ENCODE data around the gene RASL10A.

The RASL10A gene

DNA sequence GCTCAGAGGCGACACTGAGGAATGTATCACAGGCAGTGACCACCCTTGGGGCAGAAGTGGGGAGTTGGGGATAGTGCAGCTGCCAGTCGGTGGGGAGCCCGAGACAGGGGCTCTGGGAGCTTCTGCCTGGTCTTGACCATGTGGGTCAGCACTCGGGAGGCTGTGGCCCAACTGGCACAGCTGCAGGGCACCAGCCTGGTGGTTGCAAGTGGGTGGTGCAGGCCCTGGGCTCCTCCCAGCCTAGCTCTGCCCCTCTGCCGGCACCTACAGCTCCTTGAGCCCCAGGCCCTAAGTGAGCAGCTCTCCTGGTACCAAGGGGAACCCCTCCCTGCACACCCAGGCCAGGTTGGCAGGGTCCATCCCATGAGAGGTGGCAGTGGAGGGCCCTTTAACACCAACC is 12.6 kb upstream of the RASL10A start:
- Histone ChIP-seq H3K36me3 (ENCODE audit: control insufficient read depth, insufficient read depth, low read length) (no peaks in the 10 kb centered on the region), H3K9ac (ENCODE audit: low read length) (no peak overlapping the region), H3K4me1 (ENCODE audit: control insufficient read depth, insufficient read depth, low read length) (no peaks in the 10 kb centered on the region), H3K9me3 (ENCODE audit: control insufficient read depth, low read length) (no peaks in the 10 kb centered on the region), H3K4me3 (ENCODE audit: low read length) (no peak overlapping the region), H3K27me3 (ENCODE audit: control insufficient read depth, insufficient read depth, low read length) (no peaks in the 10 kb centered on the region)

DNA sequence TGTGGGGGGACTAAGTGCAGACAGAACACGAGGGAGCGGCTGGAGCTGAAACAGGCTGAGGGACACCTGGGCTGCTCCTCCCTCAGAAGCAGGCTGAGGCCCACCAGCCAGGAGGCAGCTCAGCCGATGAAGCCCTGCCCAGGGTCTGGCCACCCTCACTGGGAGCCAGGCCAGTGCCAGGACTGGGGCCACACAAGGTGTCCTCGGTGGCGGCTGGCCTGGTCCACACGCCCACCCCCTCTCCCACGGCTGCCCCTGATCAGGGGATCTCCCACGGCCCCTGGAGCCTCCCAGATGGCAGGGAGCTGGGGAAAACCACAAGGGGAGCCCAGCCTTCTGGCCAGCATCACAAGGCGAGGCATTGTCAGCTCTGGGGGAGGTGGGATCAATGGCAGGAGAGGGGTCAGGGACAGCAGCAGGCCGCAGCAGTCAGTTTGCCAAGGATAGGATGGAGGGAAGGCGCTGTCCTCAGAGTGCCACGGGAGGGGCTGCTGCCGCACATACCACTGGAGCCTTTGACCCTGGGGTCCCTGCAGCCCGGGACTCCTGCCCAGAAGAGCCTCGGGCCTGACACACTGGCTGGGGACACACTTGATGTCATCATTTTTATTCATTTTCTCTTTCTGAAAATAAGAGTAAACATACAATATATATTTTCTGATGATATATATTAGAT is 11.7 kb upstream of the RASL10A start:
- H3K4me1 ChIP-seq (ENCODE audit: control insufficient read depth, insufficient read depth, low read length): no peaks in the 10 kb centered on the region
- no peaks in the 10 kb centered on the region for H3K36me3 ChIP-seq (ENCODE audit: control insufficient read depth, insufficient read depth, low read length)
- H3K4me3 ChIP-seq (ENCODE audit: low read length): no peak overlapping the region
- no peaks in the 10 kb centered on the region for H3K27me3 ChIP-seq (ENCODE audit: control insufficient read depth, insufficient read depth, low read length)
- no peak overlapping the region for H3K9ac ChIP-seq (ENCODE audit: low read length)
- H3K9me3 ChIP-seq (ENCODE audit: control insufficient read depth, low read length): no peaks in the 10 kb centered on the region

- Histone ChIP-seq H3K4me1 (ENCODE audit: control insufficient read depth, insufficient read depth, low read length) (no peaks in the 10 kb centered on the region), H3K36me3 (ENCODE audit: control insufficient read depth, insufficient read depth, low read length) (no peaks in the 10 kb centered on the region), H3K27me3 (ENCODE audit: control insufficient read depth, insufficient read depth, low read length) (no peaks in the 10 kb centered on the region), H3K4me3 (ENCODE audit: low read length) (no peak overlapping the region), H3K9ac (ENCODE audit: low read length) (no peak overlapping the region), H3K9me3 (ENCODE audit: control insufficient read depth, low read length) (no peaks in the 10 kb centered on the region)
These were observed 11.0 kb upstream of the RASL10A start for GRCh38 chr22:29326481-29326880.

GRCh38 chr22:29325785-29326315 is 10.4 kb upstream of the RASL10A start:
- Histone ChIP-seq H3K36me3 (ENCODE audit: control insufficient read depth, insufficient read depth, low read length) (no peaks in the 10 kb centered on the region), H3K9me3 (ENCODE audit: control insufficient read depth, low read length) (no peaks in the 10 kb centered on the region), H3K4me3 (ENCODE audit: low read length) (no peak overlapping the region), H3K27me3 (ENCODE audit: control insufficient read depth, insufficient read depth, low read length) (no peaks in the 10 kb centered on the region), H3K4me1 (ENCODE audit: control insufficient read depth, insufficient read depth, low read length) (no peaks in the 10 kb centered on the region), H3K9ac (ENCODE audit: low read length) (no peak overlapping the region)

GRCh38 chr22:29325356-29325755 is 9.9 kb upstream of the RASL10A start:
- no peak overlapping the region for H3K9ac ChIP-seq (ENCODE audit: low read length)
- H3K4me1 ChIP-seq (ENCODE audit: control insufficient read depth, insufficient read depth, low read length): no peaks in the 10 kb centered on the region
- no peaks in the 10 kb centered on the region for H3K27me3 ChIP-seq (ENCODE audit: control insufficient read depth, insufficient read depth, low read length)
- no peak overlapping the region for H3K4me3 ChIP-seq (ENCODE audit: low read length)
- no peaks in the 10 kb centered on the region for H3K9me3 ChIP-seq (ENCODE audit: control insufficient read depth, low read length)
- no peaks in the 10 kb centered on the region for H3K36me3 ChIP-seq (ENCODE audit: control insufficient read depth, insufficient read depth, low read length)

- Histone ChIP-seq H3K9me3 (ENCODE audit: control insufficient read depth, low read length) (no peaks in the 10 kb centered on the region), H3K9ac (ENCODE audit: low read length) (no peak overlapping the region), H3K4me1 (ENCODE audit: control insufficient read depth, insufficient read depth, low read length) (no peaks in the 10 kb centered on the region), H3K27me3 (ENCODE audit: control insufficient read depth, insufficient read depth, low read length) (no peaks in the 10 kb centered on the region), H3K4me3 (ENCODE audit: low read length) (no peak overlapping the region), H3K36me3 (ENCODE audit: control insufficient read depth, insufficient read depth, low read length) (no peaks in the 10 kb centered on the region)
These were observed 8.1 kb upstream of the RASL10A start for GRCh38 chr22:29323641-29324040.

GRCh38 chr22:29320546-29320945 is 5.0 kb upstream of the RASL10A start:
- Histone ChIP-seq H3K9ac (ENCODE audit: low read length) (no peak overlapping the region), H3K4me3 (ENCODE audit: low read length) (no peak overlapping the region), H3K36me3 (ENCODE audit: control insufficient read depth, insufficient read depth, low read length) (no peaks in the 10 kb centered on the region), H3K27me3 (ENCODE audit: control insufficient read depth, insufficient read depth, low read length) (peaks cover 20% of the 10 kb centered on the region), H3K4me1 (ENCODE audit: control insufficient read depth, insufficient read depth, low read length) (no peaks in the 10 kb centered on the region), H3K9me3 (ENCODE audit: control insufficient read depth, low read length) (no peaks in the 10 kb centered on the region)

DNA sequence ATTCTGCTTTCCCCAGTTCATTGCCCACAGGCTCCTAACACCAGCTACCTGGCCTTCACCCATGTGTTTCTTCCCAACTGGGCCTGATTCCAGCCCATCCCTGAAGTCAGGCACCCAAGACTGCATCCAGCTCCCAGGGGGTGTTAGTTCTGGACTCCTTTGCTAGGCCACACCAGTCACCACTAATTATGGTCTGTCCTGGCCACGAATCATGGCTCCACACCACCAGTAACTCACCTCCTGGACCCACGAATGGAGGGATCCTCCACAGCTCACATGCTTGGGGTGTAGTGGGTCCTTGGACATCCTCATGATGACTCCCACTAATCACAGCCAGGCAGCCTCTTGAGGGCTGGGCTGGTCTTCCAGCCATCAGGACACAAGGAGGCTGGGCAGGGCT is 3.6 kb upstream of the RASL10A start:
- Histone ChIP-seq H3K4me3 (ENCODE audit: low read length) (no peak overlapping the region), H3K36me3 (ENCODE audit: control insufficient read depth, insufficient read depth, low read length) (no peaks in the 10 kb centered on the region), H3K4me1 (ENCODE audit: control insufficient read depth, insufficient read depth, low read length) (peaks cover 9% of the 10 kb centered on the region), H3K9ac (ENCODE audit: low read length) (no peak overlapping the region), H3K27me3 (ENCODE audit: control insufficient read depth, insufficient read depth, low read length) (peaks cover 34% of the 10 kb centered on the region), H3K9me3 (ENCODE audit: control insufficient read depth, low read length) (no peaks in the 10 kb centered on the region)

DNA sequence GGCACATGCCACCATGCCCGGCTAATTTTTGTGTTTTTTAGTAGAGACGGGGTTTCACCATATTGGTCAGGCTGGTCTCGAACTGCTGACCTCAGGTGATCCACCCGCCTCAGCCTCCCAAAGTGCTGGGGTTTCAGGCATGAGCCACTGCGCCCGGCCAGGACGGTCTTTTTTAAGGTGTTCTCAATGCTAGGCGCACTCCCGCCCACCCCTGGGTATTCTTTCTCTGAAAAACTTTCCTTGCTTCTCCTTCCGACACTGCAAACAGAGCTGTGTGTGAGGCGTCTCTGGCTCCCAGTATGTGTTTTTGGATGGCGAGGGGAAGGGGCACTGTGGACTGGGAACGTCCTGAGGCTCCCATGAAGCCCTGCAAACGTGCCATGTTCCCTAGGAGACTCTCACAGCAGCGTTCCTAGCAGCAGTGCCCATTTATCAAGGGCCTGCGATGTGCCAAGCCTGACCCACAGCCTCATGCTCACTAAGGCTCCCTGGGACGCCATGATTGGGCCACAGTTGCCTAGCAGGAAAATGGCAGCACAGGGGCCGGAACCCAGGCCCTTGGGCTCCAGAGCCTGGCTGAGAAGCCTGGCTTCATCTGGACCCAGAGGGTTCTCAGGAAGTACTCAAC is 2.4 kb upstream of the RASL10A start:
- peaks cover 46% of the 10 kb centered on the region for H3K27me3 ChIP-seq (ENCODE audit: control insufficient read depth, insufficient read depth, low read length)
- H3K4me1 ChIP-seq (ENCODE audit: control insufficient read depth, insufficient read depth, low read length): peaks cover 20% of the 10 kb centered on the region
- no peaks in the 10 kb centered on the region for H3K36me3 ChIP-seq (ENCODE audit: control insufficient read depth, insufficient read depth, low read length)
- H3K9me3 ChIP-seq (ENCODE audit: control insufficient read depth, low read length): no peaks in the 10 kb centered on the region
- H3K9ac ChIP-seq (ENCODE audit: low read length): no peak overlapping the region
- H3K4me3 ChIP-seq (ENCODE audit: low read length): no peak overlapping the region

GRCh38 chr22:29316141-29316828 is 788 bp upstream of the RASL10A start:
- no peak overlapping the region for H3K9ac ChIP-seq (ENCODE audit: low read length)
- no peaks in the 10 kb centered on the region for H3K36me3 ChIP-seq (ENCODE audit: control insufficient read depth, insufficient read depth, low read length)
- peaks cover 30% of the 10 kb centered on the region for H3K4me1 ChIP-seq (ENCODE audit: control insufficient read depth, insufficient read depth, low read length)
- H3K9me3 ChIP-seq (ENCODE audit: control insufficient read depth, low read length): no peaks in the 10 kb centered on the region
- no peak overlapping the region for H3K4me3 ChIP-seq (ENCODE audit: low read length)
- H3K27me3 ChIP-seq (ENCODE audit: control insufficient read depth, insufficient read depth, low read length): peaks cover 48% of the 10 kb centered on the region

DNA sequence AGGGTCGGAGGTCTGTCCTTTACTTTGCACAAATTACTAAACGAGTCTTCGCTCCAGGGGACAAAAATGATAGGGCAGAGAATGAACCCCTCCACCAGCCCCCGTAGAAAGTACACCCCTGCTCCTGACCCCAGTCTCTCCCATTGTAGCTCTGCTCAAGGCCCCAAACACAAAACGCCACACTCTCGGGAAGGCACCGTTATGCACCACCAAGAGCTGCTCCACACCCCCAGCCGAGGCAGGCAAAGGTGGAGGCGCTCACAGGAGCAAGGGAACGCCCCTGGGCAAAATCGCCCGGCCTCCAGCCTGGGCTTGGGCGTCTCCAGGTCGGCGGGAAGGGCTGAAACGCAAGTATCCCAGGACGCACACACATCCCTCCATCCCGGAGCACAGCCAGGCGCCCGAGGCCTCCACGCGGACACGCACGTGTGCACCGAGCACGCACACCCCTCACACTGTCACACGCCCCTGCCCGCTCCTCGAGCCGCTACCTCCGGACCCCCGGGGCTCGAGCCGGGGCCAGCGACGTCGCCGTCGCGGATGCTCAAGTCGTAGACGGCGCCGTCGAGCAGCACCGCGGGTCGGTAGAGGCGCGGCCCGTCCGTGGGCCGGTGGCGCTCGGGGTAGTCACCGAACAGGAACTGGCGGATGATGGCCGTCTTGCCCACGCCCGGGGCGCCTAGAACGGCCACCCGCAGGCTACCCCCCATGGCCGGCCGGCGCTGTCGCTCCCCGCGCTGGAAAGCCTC is 786 bp downstream of the RASL10A start:
- Histone ChIP-seq H3K27me3 (ENCODE audit: control insufficient read depth, insufficient read depth, low read length) (peaks cover 48% of the 10 kb centered on the region), H3K9me3 (ENCODE audit: control insufficient read depth, low read length) (no peaks in the 10 kb centered on the region), H3K4me3 (ENCODE audit: low read length) (no peak overlapping the region), H3K36me3 (ENCODE audit: control insufficient read depth, insufficient read depth, low read length) (no peaks in the 10 kb centered on the region), H3K9ac (ENCODE audit: low read length) (no peak overlapping the region), H3K4me1 (ENCODE audit: control insufficient read depth, insufficient read depth, low read length) (peaks cover 44% of the 10 kb centered on the region)

Measured in mucosa of stomach (tissue), 1 donor.